Mammary epithelial cell (primary cell): ENCODE data around the gene STARD3NL.

Experiments
- EZH2 ChIP-seq: IDR thresholded peaks from 2 replicates; pipeline ENCODE4 v1.6.1; 2012; ENCODE audit warnings: low read length, inconsistent platforms, borderline replicate concordance
- TF ChIP-seq, protein P1 (sequence below), 2 donors: IDR thresholded peaks in 1 of 2; conservative IDR thresholded peaks in 1 of 2; 2 replicates each; pipeline ENCODE4 v1.5.1; 2011 to 2012; ENCODE audit warnings: inconsistent platforms in 2 of 2, low read length in 2 of 2, mild to moderate bottlenecking in 2 of 2, control low read depth in 1 of 2, low read depth in 1 of 2; ENCODE audit not compliant: insufficient read depth in 1 of 2; ENCODE audit errors: extremely low read depth in 1 of 2

DNA sequence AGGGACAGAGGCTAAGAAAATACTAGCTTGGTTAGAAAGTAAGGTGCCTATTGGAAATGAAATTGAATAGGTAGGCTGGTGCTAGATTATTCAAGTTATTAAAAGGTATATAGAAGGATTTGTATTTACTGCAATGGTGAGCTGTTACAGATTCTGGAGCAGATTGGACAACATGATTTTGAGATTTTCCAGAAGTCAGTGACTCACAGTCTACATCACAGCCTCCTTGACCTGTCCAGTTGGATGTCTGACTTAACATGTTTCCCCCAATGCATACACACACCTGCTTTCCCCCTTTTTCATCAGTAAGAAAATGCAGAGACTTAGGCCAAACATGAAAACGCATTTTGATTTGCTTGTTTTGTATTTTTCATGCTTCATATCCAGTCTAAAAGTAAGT is 33.4 kb downstream of the STARD3NL start:
- no peak for TF ChIP-seq EZH2
- TF ChIP-seq, protein P1, sequence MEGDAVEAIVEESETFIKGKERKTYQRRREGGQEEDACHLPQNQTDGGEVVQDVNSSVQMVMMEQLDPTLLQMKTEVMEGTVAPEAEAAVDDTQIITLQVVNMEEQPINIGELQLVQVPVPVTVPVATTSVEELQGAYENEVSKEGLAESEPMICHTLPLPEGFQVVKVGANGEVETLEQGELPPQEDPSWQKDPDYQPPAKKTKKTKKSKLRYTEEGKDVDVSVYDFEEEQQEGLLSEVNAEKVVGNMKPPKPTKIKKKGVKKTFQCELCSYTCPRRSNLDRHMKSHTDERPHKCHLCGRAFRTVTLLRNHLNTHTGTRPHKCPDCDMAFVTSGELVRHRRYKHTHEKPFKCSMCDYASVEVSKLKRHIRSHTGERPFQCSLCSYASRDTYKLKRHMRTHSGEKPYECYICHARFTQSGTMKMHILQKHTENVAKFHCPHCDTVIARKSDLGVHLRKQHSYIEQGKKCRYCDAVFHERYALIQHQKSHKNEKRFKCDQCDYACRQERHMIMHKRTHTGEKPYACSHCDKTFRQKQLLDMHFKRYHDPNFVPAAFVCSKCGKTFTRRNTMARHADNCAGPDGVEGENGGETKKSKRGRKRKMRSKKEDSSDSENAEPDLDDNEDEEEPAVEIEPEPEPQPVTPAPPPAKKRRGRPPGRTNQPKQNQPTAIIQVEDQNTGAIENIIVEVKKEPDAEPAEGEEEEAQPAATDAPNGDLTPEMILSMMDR (conservative IDR thresholded peaks at IDR 0.05 in 1 of 2, IDR thresholded peaks at IDR 0.05 in 1 of 2; ENCODE audit: extremely low read depth in 1 of 2, insufficient read depth in 1 of 2, low read depth in 1 of 2, low read length in 2 of 2): no peak
